Left renal cortex interstitium (tissue), 4 donors: ENCODE measurements around the gene RBMY1E. TPM values are rescaled to one million over a fixed set of nuclear protein-coding genes. Genes with fewer than 3 reads are reported as not detected.
"Not testable (repeated sequence)": the region's sequence is repeated elsewhere in the genome, so short reads cannot be mapped to it uniquely, and the experiment has no call there.

Experiments
- DNase-seq, 4 donors: peaks; one replicate each; pipeline ENCODE4 v3.0.0-alpha.2; 2013; ENCODE audit warnings: low read depth in 4 of 4, low spot score in 2 of 4, missing footprints in 1 of 4
- polyA plus RNA-seq, 4 donors: library from polyadenylated mRNA; unstranded; fragments of 120-200 nt; gene quantifications; one replicate each; pipeline ENCODE4 v1.2.1, GENCODE V29; 2013; ENCODE audit not compliant: insufficient read length in 4 of 4

The RBMY1E gene
- polyA plus RNA-seq, result not detected

GRCh38 chrY:21917932-21918331 lies at the start of gene RBMY1E:
Gene RBMY1E, minus strand, starts transcription at chrY:21918032. Its CDS starts 1,978 bp downstream, at chrY:21916054.
- not testable (repeated sequence) for DNase-seq

- not testable (repeated sequence) for DNase-seq
Observed at GRCh38 chrY:21894426-21894825, 23.4 kb downstream of the RBMY1E start, which contains the start of gene RBMY1D. Gene RBMY1D, minus strand, starts transcription at chrY:21894526. Its CDS starts 2,013 bp downstream, at chrY:21892513.

GRCh38 chrY:21869407-21870076 lies 48.3 kb downstream of the RBMY1E start:
- DNase-seq, result not testable (repeated sequence)

Other genes with a start within 250 kb of the RBMY1E start
- not detected for gene RBMY1D, start 23.5 kb downstream of the RBMY1E start, polyA plus RNA-seq